HCT116 (cell line): Measurements from ENCODE around the gene ABCB6. TPM values are rescaled to one million over a fixed set of nuclear protein-coding genes. Genes with fewer than 3 reads are reported as not detected.

Experiments used
- ATAC-seq: fragments of 200-7000 bp; cut with Tn5 transposase; 2 replicates; pipeline ENCODE4 v1.9.1; 2020; ENCODE audit warnings: mild to moderate bottlenecking, moderate library complexity
- BruUV-seq: library from RNA; stranded (reverse); fragments of 400-500 nt; replicated peaks from 2 replicates; lab custom pipeline; 2021; lab: Mats Ljungman, UMichigan
- CTCF ChIA-PET: fragments of 300-600 bp; sonication (Branson Sonifier 250); formaldehyde crosslinking; loops from one replicate; lab custom pipeline; 2021; ENCODE audit warnings: antibody characterized with exemption; lab: Charles Lee
- POLR2A ChIA-PET: fragments of 300-600, 350-600 bp; sonication (Branson Sonifier 250); formaldehyde crosslinking; loops from one replicate; lab custom pipeline; 2021; ENCODE audit warnings: antibody characterized with exemption; lab: Charles Lee
- RAD21 ChIA-PET, 2 experiments: fragments of 300-600 bp; sonication (Branson Sonifier 250); formaldehyde crosslinking; loops; one replicate each; lab custom pipeline; 2023; ENCODE audit warnings: low total read pairs in 2 of 2; ENCODE audit not compliant: uncharacterized antibody in 2 of 2, unreplicated experiment in 2 of 2, low non-redundant PET in 1 of 2; lab: Charles Lee
- DNase-seq: peaks from one replicate; pipeline ENCODE4 v3.0.0-alpha.2; 2010; ENCODE audit warnings: low read depth, low spot score
- H2AFZ ChIP-seq: fragments of 200-600 bp; shearing (Covaris generic), sonication (generic); 2 replicates; pipeline ENCODE4 v1.6.1; 2017; ENCODE audit warnings: low read depth, mixed run types, mixed read lengths, antibody characterized with exemption, low read length; ENCODE audit not compliant: poor library complexity, severe bottlenecking
- H3K27ac ChIP-seq: 2 replicates; pipeline ENCODE4 v1.5.1; 2012; ENCODE audit warnings: low read depth, low read length
- H3K27me3 ChIP-seq: fragments of 200-600 bp; sonication (generic); 2 replicates; pipeline ENCODE4 v1.6.1; 2016; ENCODE audit warnings: mixed run types, low read length, mixed read lengths; ENCODE audit not compliant: insufficient read depth
- H3K36me3 ChIP-seq, 2 experiments: fragments of 200-500 bp in 1 of 2; fragments of 200-600 bp in 1 of 2; sonication (Bioruptor generic) in 1 of 2; sonication (generic) in 1 of 2; 2 replicates each; pipeline versions ENCODE4 v1.5.1 to v1.6.1; 2014 to 2016; ENCODE audit warnings: low read length in 2 of 2, inconsistent platforms in 1 of 2, mixed read lengths in 1 of 2, mixed run types in 1 of 2; ENCODE audit not compliant: insufficient read depth in 2 of 2, control insufficient read depth in 1 of 2
- H3K4me1 ChIP-seq, 2 experiments: fragments of 200-600 bp in 1 of 2; sonication (generic) in 1 of 2; 2 replicates each; pipeline versions ENCODE4 v1.5.1 to v1.6.1; 2012 to 2017; ENCODE audit warnings: low read length in 2 of 2, inconsistent platforms in 1 of 2, mild to moderate bottlenecking in 1 of 2, mixed read lengths in 1 of 2, mixed run types in 1 of 2, moderate library complexity in 1 of 2; ENCODE audit not compliant: insufficient read depth in 2 of 2, control insufficient read depth in 1 of 2
- H3K4me2 ChIP-seq: fragments of 200-600 bp; sonication (generic); 2 replicates; pipeline ENCODE4 v1.6.1; 2017; ENCODE audit warnings: mixed run types, low read length, mixed read lengths
- H3K4me3 ChIP-seq, 2 experiments: fragments of 200-600 bp in 1 of 2; sonication (generic) in 1 of 2; replicated peaks in 1 of 2; 2 replicates each; pipeline ENCODE4 v1.5.1; 2011 to 2016; ENCODE audit warnings: low read length in 2 of 2, control low read depth in 1 of 2, low read depth in 1 of 2, mild to moderate bottlenecking in 1 of 2, mixed read lengths in 1 of 2, mixed run types in 1 of 2
- H3K79me2 ChIP-seq: fragments of 200-600 bp; sonication (generic); 2 replicates; pipeline ENCODE4 v1.6.1; 2017; ENCODE audit warnings: mild to moderate bottlenecking, mixed run types, low read length, moderate library complexity, mixed read lengths; ENCODE audit not compliant: insufficient read depth
- H3K9ac ChIP-seq: fragments of 200-600 bp; sonication (generic); 2 replicates; pipeline ENCODE4 v1.6.1; 2016; ENCODE audit warnings: low read length, mixed read lengths
- H3K9me2 ChIP-seq: fragments of 200-600 bp; sonication (generic), shearing (Covaris generic); 2 replicates; pipeline ENCODE4 v1.6.1; 2017; ENCODE audit warnings: mixed run types, mild to moderate bottlenecking, moderate library complexity; ENCODE audit not compliant: insufficient read depth
- H3K9me3 ChIP-seq, 2 experiments: fragments of 200-500 bp in 1 of 2; fragments of 200-600 bp in 1 of 2; sonication (Bioruptor generic) in 1 of 2; sonication (generic) in 1 of 2; 2 replicates each; pipeline ENCODE4 v1.6.1; 2014 to 2017; ENCODE audit warnings: low read length in 2 of 2, mixed read lengths in 2 of 2, inconsistent platforms in 1 of 2, low read depth in 1 of 2, mild to moderate bottlenecking in 1 of 2, mixed run types in 1 of 2, moderate library complexity in 1 of 2; ENCODE audit not compliant: control insufficient read depth in 1 of 2, insufficient read depth in 1 of 2
- H4K20me1 ChIP-seq: fragments of 200-600 bp; sonication (generic), shearing (Covaris generic); 2 replicates; pipeline ENCODE4 v1.6.1; 2017; ENCODE audit warnings: mixed run types, mild to moderate bottlenecking, moderate library complexity; ENCODE audit not compliant: insufficient read depth
- CEBPB ChIP-seq: IDR thresholded peaks from 2 replicates; pipeline ENCODE4 v1.6.1; 2012; ENCODE audit warnings: low read depth
- EGR1 ChIP-seq: IDR thresholded peaks from 2 replicates; pipeline ENCODE4 v1.6.1; 2012; ENCODE audit warnings: low read depth
- ELF1 ChIP-seq: IDR thresholded peaks from 2 replicates; pipeline ENCODE4 v1.6.1; 2012; ENCODE audit warnings: low read depth, borderline replicate concordance
- FOSL1 ChIP-seq: IDR thresholded peaks from 2 replicates; pipeline ENCODE4 v1.6.1; 2012; ENCODE audit warnings: low read depth
- MAX ChIP-seq: IDR thresholded peaks from 2 replicates; pipeline ENCODE4 v1.6.1; 2012
- POLR2A ChIP-seq: IDR thresholded peaks from 2 replicates; pipeline ENCODE4 v1.7.0; 2011; ENCODE audit warnings: borderline replicate concordance; ENCODE audit not compliant: insufficient read depth, insufficient read length; ENCODE audit errors: extremely low read depth
- RAD21 ChIP-seq: IDR thresholded peaks from 2 replicates; pipeline ENCODE4 v1.6.1; 2012; ENCODE audit warnings: low read depth, mild to moderate bottlenecking
- SP1 ChIP-seq: IDR thresholded peaks from 2 replicates; pipeline ENCODE4 v1.6.1; 2012; ENCODE audit warnings: low read depth
- SRF ChIP-seq: IDR thresholded peaks from 2 replicates; pipeline ENCODE4 v1.6.1; 2012; ENCODE audit warnings: low read depth
- YY1 ChIP-seq: IDR thresholded peaks from 2 replicates; pipeline ENCODE4 v1.6.1; 2011; ENCODE audit warnings: low read length, low read depth, moderate library complexity, mild to moderate bottlenecking; ENCODE audit not compliant: insufficient replicate concordance; ENCODE audit errors: extremely low read depth
- ZNF274 ChIP-seq: fragments of 200-500 bp; sonication (Bioruptor generic); IDR thresholded peaks from 2 replicates; pipeline ENCODE4 v1.6.1; 2014; ENCODE audit warnings: mild to moderate bottlenecking, low read depth, low read length, inconsistent platforms
- intact Hi-C: fragments of 100-400 bp; cut with micrococcal nuclease; formaldehyde crosslinking; loops from 2 replicates; pipeline ENCODE4 v1.10.0; 2022
- total RNA-seq: library from RNA; stranded (reverse); gene quantifications from one replicate; pipeline ENCODE4 v1.2.1, GENCODE V29; 2021; ENCODE audit not compliant: unreplicated experiment

Gene ABCB6
- total RNA-seq, 1 experiment from 2014 or later, result 24.5 TPM

GRCh38 chr2:219223831-219224610, 5.3 kb upstream of the ABCB6 start:
- no peaks in the 10 kb centered on the region for H3K27me3 ChIP-seq
- TF ChIP-seq ZNF274, result no peak
- no peak for TF ChIP-seq POLR2A
- no peak for TF ChIP-seq SRF
- TF ChIP-seq YY1, result no peak
- TF ChIP-seq CEBPB, result no peak
- no peak for TF ChIP-seq FOSL1
- no peak for TF ChIP-seq ELF1
- no peak for TF ChIP-seq SP1
- no peak for TF ChIP-seq EGR1
- TF ChIP-seq MAX, result no peak
- TF ChIP-seq RAD21, result no peak
- ChIA-PET POLR2A (no interaction called here), RAD21 (no interaction called here), CTCF (no interaction called here)
- H3K4me1 ChIP-seq, result peaks cover 11 to 19% of the 10 kb centered on the region in 2 experiments; a peak in 3 of 4 replicates
- intact Hi-C loops, result no loop called here
- no peak overlapping the region for H3K27ac ChIP-seq
- no TSS peak for BruUV-seq
- H3K36me3 ChIP-seq, result peaks cover 25 to 26% of the 10 kb centered on the region in 2 experiments; a peak in 3 of 4 replicates
- H3K4me3 ChIP-seq, result no peak overlapping the region
- no peaks in the 10 kb centered on the region for H4K20me1 ChIP-seq
- H3K9me2 ChIP-seq, result no peaks in the 10 kb centered on the region
- no peak overlapping the region for H2AFZ ChIP-seq
- DNase-seq, result no peak
- H3K79me2 ChIP-seq, result peaks cover 16% of the 10 kb centered on the region
- no peaks in the 10 kb centered on the region for H3K9me3 ChIP-seq
- no peak for ATAC-seq
- no peak overlapping the region for H3K4me2 ChIP-seq
- H3K9ac ChIP-seq, result no peak overlapping the region
